RPMI7951 (cell line): ENCODE data around the gene ADAM17. TPM values are rescaled to one million over a fixed set of nuclear protein-coding genes. Genes with fewer than 3 reads are reported as not detected.

Experiments
- DNase-seq: peaks from one replicate; pipeline ENCODE4 v3.0.0-alpha.2; 2012; ENCODE audit warnings: low read depth
- total RNA-seq: library from RNA; depleted of rRNA; stranded (reverse); fragments of >200 nt; shearing (Covaris generic); gene quantifications from 2 replicates; pipeline ENCODE4 v1.2.3, GENCODE V29; 2014; rRNA removed

The ADAM17 gene
- total RNA-seq, 1 experiment from 2014 or later: 35.9 TPM

- DNase-seq: no peak
Observed at GRCh38 chr2:9472511-9472910, 83.1 kb downstream of the ADAM17 start.

- DNase-seq: no peak
Observed at GRCh38 chr2:9471206-9471605, 84.4 kb downstream of the ADAM17 start.

- DNase-seq: no peak
Observed at GRCh38 chr2:9467687-9468086, 87.9 kb downstream of the ADAM17 start.

DNA sequence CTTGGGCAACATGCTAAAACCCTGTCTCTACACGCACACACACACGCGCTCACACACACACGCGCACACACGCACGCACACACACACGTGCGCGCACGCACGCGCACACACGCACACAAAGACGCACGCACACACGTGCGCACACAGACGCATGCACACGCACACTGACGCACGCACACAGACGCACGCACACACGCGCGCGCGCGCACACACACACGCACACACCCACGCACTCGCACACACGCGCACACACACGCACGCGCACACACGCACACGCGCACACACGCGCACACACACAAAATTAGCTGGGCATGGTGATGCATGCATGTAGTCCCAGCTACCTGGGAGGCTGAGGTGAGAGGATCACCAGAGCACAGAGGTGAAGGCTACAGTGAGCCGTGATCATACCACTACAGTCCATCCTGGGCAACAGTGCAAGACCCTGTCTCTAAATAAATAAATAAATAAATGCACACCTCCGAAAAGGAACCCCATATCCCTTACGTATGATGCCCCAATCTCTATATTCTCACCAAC lies 89.4 kb downstream of the ADAM17 start:
- DNase-seq: no peak

GRCh38 chr2:9465170-9465569 lies 90.5 kb downstream of the ADAM17 start:
- DNase-seq: no peak

- peak; percentile 50 for DNase-seq
Observed at GRCh38 chr2:9463698-9464034, 92.0 kb downstream of the ADAM17 start.

DNA sequence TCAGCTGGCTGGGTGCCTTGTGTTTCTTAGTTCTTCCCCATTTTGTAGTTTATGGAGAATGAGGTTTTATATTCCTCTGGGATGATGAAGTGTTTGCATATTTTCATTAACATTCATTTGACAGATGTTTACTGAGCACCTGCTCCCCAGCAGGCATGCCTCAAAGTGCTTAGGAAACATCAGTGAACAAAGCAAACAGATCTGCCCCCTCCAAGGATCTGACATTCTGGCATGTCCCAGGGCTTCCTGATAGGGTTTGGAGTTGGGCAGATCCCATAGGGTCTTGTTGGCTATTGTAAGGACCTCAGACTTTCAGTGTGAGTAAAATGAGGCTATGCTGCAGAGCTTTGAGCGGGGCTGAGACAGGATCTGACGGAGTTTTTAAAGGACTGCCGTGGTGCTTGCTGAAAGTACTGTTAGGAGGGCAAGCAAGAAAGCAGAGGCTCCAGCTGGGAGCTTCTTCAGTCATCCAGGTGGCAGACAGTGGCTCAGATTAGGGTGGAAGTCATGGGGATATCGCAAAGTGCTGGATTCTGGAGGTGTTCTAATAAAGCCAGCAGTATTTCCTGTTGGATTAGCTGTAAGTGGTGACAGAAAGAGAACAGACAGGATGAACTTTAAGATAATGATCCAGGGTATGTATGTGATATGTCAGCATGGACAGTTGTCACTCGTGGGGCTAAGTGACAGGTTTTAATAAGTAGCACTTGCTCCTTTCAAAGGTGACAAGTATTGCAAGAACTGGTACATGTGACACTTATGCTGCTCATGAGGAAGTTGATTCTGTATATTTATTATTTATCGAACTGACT lies 92.5 kb downstream of the ADAM17 start:
- DNase-seq: no peak

GRCh38 chr2:9462313-9462712 lies 93.3 kb downstream of the ADAM17 start:
- DNase-seq: no peak

DNA sequence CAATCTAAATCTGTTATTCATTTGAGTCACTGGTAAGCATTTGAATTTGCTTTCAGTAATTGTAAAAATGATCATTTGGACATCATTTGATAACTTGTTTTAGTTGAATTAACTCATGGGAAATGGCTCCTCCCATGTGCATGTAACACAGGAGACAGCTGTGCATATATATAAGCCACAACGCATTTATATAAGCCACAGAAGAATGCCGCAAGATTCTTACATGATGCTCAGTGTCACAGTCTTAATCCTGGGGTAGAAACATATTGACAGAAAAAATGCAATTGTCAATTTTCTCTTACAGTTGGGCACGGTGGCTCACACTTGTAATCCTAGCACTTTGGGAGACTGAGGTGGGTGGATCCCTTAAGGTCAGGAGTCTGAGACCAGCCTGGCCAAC lies 94.6 kb downstream of the ADAM17 start:
- no peak for DNase-seq

- DNase-seq: peak; percentile 39
Observed at GRCh38 chr2:9460441-9461017, 95.1 kb downstream of the ADAM17 start.

- DNase-seq: no peak
Observed at GRCh38 chr2:9451231-9451630, 104.4 kb downstream of the ADAM17 start.

DNA sequence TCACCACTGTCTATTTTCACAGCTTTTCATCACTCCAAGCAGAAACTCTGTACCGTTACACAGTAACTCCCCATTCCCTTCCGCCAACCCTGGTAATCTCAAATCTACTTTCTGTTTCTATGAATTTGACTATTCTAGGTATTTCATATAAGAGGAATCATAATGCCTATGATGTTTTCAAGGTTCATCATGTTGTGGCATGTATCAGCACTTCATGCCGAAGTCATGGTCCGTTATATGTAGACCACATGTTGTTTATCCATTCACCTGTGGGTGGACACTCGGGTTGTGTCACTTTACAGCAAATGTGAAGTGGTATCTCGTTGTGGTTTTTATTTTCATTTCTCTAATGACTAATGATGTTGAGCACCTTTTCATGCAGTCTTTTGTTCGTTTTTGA lies 110.5 kb downstream of the ADAM17 start:
- DNase-seq: no peak

GRCh38 chr2:9443526-9443925 lies 112.1 kb downstream of the ADAM17 start:
- no peak for DNase-seq

DNA sequence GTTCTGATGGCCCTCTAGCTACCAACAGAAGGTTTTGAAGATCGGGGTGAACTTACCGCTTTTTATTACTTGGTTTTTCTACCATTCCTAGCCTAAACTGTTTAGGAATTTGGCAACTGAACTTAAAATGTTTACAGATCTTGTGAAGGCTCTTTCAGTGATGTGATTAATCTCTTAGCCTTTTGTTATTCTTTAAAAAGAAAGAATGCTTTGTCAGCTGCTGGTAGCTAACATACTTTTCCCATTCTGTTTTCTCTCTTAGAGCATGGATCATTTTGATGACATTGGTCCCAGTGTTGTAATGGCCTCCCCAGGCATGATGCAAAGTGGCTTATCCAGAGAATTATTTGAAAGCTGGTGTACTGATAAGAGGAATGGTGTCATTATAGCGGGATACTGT lies 114.1 kb downstream of the ADAM17 start:
- no peak for DNase-seq

- no peak for DNase-seq
Observed at GRCh38 chr2:9440058-9440727, 115.4 kb downstream of the ADAM17 start.

GRCh38 chr2:9439536-9439935 lies 116.1 kb downstream of the ADAM17 start:
- DNase-seq: no peak

Other genes starting within 250 kb of the ADAM17 start
- 79.4 and 85.5 TPM in 2 replicates for gene ITGB1BP1, start 132.3 kb downstream of the ADAM17 start, total RNA-seq
- gene CPSF3, start 132.2 kb downstream of the ADAM17 start, total RNA-seq: 94.9 and 105 TPM in 2 replicates
- gene IAH1, start 81.3 kb downstream of the ADAM17 start, total RNA-seq: 129 and 130 TPM in 2 replicates
- 1,114 and 1,267 TPM in 2 replicates for gene YWHAQ, start 75.2 kb upstream of the ADAM17 start, total RNA-seq